ENCODE measurements around the gene ZNF276. TPM values are rescaled to one million over a fixed set of nuclear protein-coding genes. Genes with fewer than 3 reads are reported as not detected.
A peak's percentile ranks its signal among the peaks of the same experiment; 100 is the strongest.

ZNF276 gene
- total and polyA plus RNA-seq, 2 of the 8 experiments (the other 6 are each of a cell fraction or from before 2014, with no cell fraction given): 6.4 to 9.3 TPM

GRCh38 chr16:89706518-89707260 lies 14.6 kb upstream of the ZNF276 start:
- WGBS, 2 experiments (ENCODE audit: extremely low coverage in 1 of 2, insufficient coverage in 1 of 2, insufficient read length in 1 of 2, insufficient replicate concordance in 2 of 2, low coverage in 1 of 2, low lambda C conversion rate in 2 of 2, missing lambda C conversion rate in 1 of 2): 95% methylated on average over 14 of the region's 14 CpGs; no CpG with 5 or more reads in 1 of the 2 experiments
- H3K56ac ChIP-seq (replicated peaks; ENCODE audit: insufficient read length, low read depth, low read length): no peak overlapping the region
- POLR2A ChIA-PET (ENCODE audit: partially characterized antibody): interaction anchor here (0.6 to 16.7 kb wide), 9 partner anchors 10 to 217 kb away, joined by 3 to 193 read pairs (median 4); partner anchors contain the start of genes TCF25, TUBB3 and VPS9D1
- peaks cover 0 to 9% (median 2%) of the 10 kb centered on the region in 4 experiments; a peak in 3 of 7 replicates for H3K27me3 ChIP-seq (replicated peaks in 1 of 4; ENCODE audit: control insufficient read depth in 3 of 4, extremely low read depth in 1 of 4, insufficient read depth in 3 of 4, low read length in 3 of 4)
- no peak overlapping the region for H4K5ac ChIP-seq (ENCODE audit: insufficient read length, low read depth, low read length)
- peak overlapping the region in 1 of 2 experiments; percentile 46; a peak in 2 of 4 replicates for H3K4me2 ChIP-seq (ENCODE audit: insufficient read depth in 1 of 2, low read depth in 2 of 2, low read length in 2 of 2)
- H2AFZ ChIP-seq (ENCODE audit: low read length): no peak overlapping the region
- CTCF ChIA-PET (ENCODE audit: partially characterized antibody): interaction anchor here (0.6 to 7.2 kb wide), 42 partner anchors 8 to 906 kb away, joined by 3 to 69 read pairs (median 4); partner anchors contain the start of genes FANCA and VPS9D1
- FAIRE-seq (no peak), DNase-seq (ENCODE audit: low read depth in 1 of 2, low spot score in 2 of 2) (no peak)
- H3K36me3 ChIP-seq (ENCODE audit: control insufficient read depth in 2 of 4, insufficient read depth in 4 of 4, low read length in 3 of 4): no peaks in the 10 kb centered on the region
- H3K14ac ChIP-seq (ENCODE audit: insufficient read length): no peak overlapping the region
- no peak overlapping the region for H3K23ac ChIP-seq (ENCODE audit: insufficient read length)
- peaks cover 0 to 5% of the 10 kb centered on the region in 2 experiments for H4K20me1 ChIP-seq (replicated peaks in 1 of 2; ENCODE audit: control insufficient read depth in 1 of 2, insufficient read depth in 2 of 2, low read length in 2 of 2)
- peak overlapping the region; percentile 93 for H4K8ac ChIP-seq (ENCODE audit: extremely low read depth, insufficient read depth, low read length)
- H3K23me2 ChIP-seq (ENCODE audit: low read depth, low read length): peaks cover 1% of the 10 kb centered on the region; the same call in 1 of the 2 replicates
- H2BK5ac ChIP-seq (ENCODE audit: low read depth, low read length): no peak overlapping the region
- no peak overlapping the region for H2AK5ac ChIP-seq (ENCODE audit: low read depth, low read length)
- H3K4me1 ChIP-seq (replicated peaks in 1 of 4; ENCODE audit: control insufficient read depth in 3 of 4, insufficient read depth in 4 of 4, low read length in 3 of 4): peaks cover 0 to 18% (median 11%) of the 10 kb centered on the region in 4 experiments; a peak in 6 of 7 replicates
- no peak overlapping the region for H2BK20ac ChIP-seq (ENCODE audit: low read length)
- no peak overlapping the region for H4K91ac ChIP-seq (replicated peaks; ENCODE audit: insufficient read length, low read length)
- no peak overlapping the region for H3K4ac ChIP-seq (replicated peaks; ENCODE audit: insufficient read length, low read depth, low read length)
- H2BK12ac ChIP-seq (ENCODE audit: low read depth, low read length): no peak overlapping the region; the same call in 1 of the 2 replicates
- no peak overlapping the region for H3K27ac ChIP-seq (ENCODE audit: low read depth, low read length)
- no peak overlapping the region; the same call in 1 of the 2 replicates for H2BK15ac ChIP-seq (ENCODE audit: low read length)
- H3K9me3 ChIP-seq (ENCODE audit: insufficient read depth in 2 of 2, low read depth in 1 of 2, low read length in 1 of 2): no peaks in the 10 kb centered on the region
- TF ChIP-seq CHD1 (IDR thresholded peaks at IDR 0.05; ENCODE audit: low read depth, low read length): no peak
- TF ChIP-seq KDM4A (IDR thresholded peaks at IDR 0.05; ENCODE audit: low read depth, low read length, severe bottlenecking): no peak
- no peak for TF ChIP-seq RBBP5 (IDR thresholded peaks at IDR 0.05; ENCODE audit: borderline replicate concordance, low read depth, low read length)
- TF ChIP-seq ATF3 (IDR thresholded peaks at IDR 0.05; ENCODE audit: insufficient read depth, low read depth, low read length): no peak
- no peak for TF ChIP-seq TAF7 (optimal IDR thresholded peaks at IDR 0.05; ENCODE audit: borderline replicate concordance, low read depth, low read length)
- no peak for TF ChIP-seq ASH2L (IDR thresholded peaks at IDR 0.05; ENCODE audit: low read length)
- TF ChIP-seq EGR1 (IDR thresholded peaks at IDR 0.05; ENCODE audit: borderline replicate concordance, low read depth, low read length): no peak
- TF ChIP-seq RFX5 (IDR thresholded peaks at IDR 0.05; ENCODE audit: borderline replicate concordance, low read depth, low read length): no peak
- no peak for TF ChIP-seq KDM5A (IDR thresholded peaks at IDR 0.05; ENCODE audit: low read length)
- TF ChIP-seq SP4 (IDR thresholded peaks at IDR 0.05; ENCODE audit: low read length): no peak
- H3K79me1 ChIP-seq (ENCODE audit: low read depth, low read length): no peaks in the 10 kb centered on the region
- peak overlapping the region in 1 of 4 experiments; percentile 22; a peak in 2 of 8 replicates for H3K4me3 ChIP-seq (ENCODE audit: extremely low read depth in 1 of 4, insufficient read depth in 2 of 4, low read depth in 3 of 4, low read length in 4 of 4)
- H2BK120ac ChIP-seq (replicated peaks; ENCODE audit: low read depth, low read length): no peak overlapping the region
- no peak overlapping the region for H3K18ac ChIP-seq (ENCODE audit: extremely low read depth, low read length)
- no peaks in the 10 kb centered on the region for H3K79me2 ChIP-seq (ENCODE audit: control insufficient read depth in 1 of 2, insufficient read depth in 2 of 2, low read length in 2 of 2)
- no peak overlapping the region for H3K9ac ChIP-seq (replicated peaks in 1 of 4; ENCODE audit: extremely low read depth in 1 of 4, low read depth in 3 of 4, low read length in 3 of 4)

Data from H1 (cell line).